COLO668 (cell line): ENCODE data around the gene ESYT2.

Experiments
- DNase-seq: peaks from one replicate; lab custom pipeline; 2025; ENCODE audit not compliant: unreplicated experiment; lab: John Stamatoyannopoulos, UW

ESYT2 gene

GRCh38 chr7:158827411-158828132 is 1.7 kb downstream of the ESYT2 start:
- DNase-seq, result no peak

DNA sequence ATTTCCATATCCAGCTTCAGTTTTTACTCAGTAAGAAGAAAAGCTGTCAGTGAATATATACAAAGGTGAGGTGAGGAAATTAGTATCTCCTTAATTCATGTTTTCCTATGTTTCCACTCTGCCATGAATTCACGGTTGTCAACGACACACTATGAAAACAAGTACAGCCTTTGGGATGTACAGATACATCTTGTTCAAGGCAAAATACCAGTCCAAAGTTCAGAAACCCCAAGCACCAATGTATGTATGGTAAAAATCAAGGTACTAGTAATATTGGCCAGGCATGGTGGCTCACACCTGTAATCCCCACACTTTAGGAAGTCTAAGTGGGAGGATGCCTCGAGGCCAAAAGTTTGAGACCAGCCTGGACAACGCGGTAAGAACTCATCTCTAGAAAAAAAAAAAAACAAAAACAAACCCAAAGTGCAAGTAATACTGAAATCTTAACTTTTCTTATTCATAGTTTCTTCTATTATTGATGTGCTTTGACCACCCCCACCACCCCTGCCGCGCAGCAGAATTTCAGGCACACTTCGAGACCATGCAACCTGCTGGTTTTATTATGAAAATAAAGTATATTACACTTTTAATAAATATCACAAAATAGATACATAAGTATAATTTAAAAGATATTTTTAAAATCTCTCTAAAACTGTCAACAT is 3.5 kb downstream of the ESYT2 start:
- no peak for DNase-seq

DNA sequence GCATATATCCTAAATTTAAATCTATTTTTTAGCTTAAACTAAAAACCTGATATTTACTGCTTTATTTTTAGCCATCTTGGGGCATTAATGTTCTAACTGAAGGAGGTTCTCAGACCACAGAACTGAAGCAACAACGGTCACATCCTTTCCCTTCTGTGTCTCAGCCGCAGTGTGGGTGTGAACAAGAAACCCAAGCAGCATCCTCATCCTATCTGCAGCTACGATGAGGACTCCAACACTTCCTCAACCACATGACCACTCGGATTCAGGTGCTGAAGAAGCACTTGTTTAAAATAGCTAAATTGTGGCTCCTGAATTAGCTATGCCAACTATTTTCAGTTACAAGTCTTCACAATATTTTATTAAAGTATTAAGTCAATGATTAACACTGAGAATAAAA is 5.3 kb downstream of the ESYT2 start:
- DNase-seq, result no peak

GRCh38 chr7:158821171-158822031 is 7.9 kb downstream of the ESYT2 start:
- DNase-seq, result no peak

GRCh38 chr7:158820656-158821055 is 8.7 kb downstream of the ESYT2 start:
- no peak for DNase-seq

DNA sequence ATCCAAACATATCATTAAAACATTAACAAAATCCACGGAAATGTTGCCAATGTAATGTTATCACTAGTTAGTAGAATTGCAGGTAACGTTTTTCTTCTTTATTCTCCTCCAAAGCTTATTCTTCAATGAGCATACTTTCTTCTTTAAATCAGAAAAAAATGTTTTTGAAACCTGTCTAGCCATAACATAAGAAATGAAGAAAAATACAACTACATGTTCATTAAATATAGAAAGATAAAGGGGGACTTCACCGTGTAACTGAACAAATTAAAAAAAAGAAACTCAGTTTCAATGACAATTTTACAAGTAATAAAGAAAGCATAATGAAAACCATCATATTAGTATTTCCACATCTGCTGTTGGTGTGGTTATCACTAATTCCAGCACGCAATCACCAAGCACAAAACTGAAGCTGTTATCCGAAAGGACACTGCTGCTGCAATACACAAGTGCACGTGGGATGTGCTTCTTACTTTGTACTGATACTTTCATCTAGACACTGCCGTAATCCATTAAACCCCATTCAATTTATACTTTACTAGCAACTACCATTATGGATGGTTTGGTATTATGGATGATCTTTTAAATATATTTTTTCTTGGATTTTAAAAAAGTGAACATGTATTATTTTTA is 9.6 kb downstream of the ESYT2 start:
- DNase-seq, result no peak

- DNase-seq, result peak; percentile 58
Measured at GRCh38 chr7:158818325-158819213, 10.7 kb downstream of the ESYT2 start.

DNA sequence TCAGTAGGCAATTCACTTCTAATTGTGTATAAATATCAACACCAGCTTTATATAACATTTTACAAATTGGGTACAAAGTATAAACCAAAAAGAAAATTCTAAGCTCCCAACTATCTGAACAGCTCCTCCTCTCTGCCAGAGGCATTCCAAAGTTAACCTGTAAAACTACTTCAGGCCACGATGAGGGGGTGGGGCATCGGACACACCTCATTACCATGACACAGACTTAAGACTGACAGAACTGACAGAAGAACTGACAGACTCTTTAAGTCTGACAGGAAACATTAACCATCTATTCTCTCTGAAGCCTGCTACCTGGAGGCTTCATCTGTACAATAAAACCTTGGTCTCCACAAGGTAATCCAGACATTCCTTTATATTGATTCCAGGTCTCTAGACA is 12.3 kb downstream of the ESYT2 start:
- no peak for DNase-seq

DNA sequence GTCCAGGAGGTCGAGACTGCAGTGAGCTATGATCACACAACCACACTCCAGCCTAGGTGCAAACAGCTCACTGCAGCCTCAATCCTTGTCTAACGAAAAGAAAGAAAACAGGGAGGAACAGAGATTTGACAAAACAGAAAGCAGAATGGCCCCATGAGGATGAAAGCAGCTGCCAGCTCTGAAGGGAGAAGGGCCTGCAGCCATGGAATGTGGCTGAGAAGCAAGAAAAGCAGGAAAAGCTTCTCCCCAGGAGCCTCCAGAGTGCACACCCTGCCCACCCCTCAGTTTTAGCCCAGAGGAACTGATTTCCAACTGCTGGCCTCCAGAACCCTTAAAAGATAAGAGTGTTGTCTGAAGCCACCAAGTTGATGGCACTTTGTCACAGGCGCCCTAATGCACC is 13.0 kb downstream of the ESYT2 start:
- DNase-seq, result no peak

GRCh38 chr7:158815800-158816128 is 13.5 kb downstream of the ESYT2 start:
- no peak for DNase-seq

DNA sequence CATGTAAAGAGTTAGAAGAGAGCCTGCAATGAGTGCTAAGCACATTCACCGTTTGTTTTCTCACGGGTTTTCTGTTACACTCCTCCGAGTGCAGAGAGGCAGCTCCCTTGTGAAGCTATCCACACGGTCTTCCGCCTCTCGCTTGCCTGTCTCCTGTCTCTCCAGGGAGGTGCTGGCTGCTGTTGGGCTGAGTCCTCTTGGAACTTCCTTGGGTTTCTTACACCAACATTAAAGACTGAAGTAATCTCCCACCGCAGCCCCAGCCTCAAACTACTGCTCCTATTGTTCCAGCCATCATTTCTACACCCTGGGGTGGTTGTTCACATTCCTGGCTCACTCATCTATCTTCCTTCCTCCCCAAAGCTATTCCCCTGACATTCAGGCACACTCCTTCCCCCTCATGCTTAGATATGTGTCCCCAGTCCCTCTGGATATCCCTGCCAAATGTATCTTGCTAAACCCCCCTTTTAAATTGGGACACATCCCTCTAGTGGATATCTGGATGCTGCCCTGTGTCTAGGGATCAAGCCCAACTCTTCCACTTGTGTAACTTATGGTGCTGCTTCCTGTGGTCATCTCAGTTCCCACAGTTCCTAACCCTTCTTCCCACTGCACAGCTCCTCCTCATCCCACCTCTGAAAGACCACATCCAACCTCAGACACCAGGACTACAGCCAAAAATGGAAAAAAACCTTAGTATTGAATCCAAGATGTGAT is 14.1 kb downstream of the ESYT2 start:
- DNase-seq, result peak; percentile 14

DNA sequence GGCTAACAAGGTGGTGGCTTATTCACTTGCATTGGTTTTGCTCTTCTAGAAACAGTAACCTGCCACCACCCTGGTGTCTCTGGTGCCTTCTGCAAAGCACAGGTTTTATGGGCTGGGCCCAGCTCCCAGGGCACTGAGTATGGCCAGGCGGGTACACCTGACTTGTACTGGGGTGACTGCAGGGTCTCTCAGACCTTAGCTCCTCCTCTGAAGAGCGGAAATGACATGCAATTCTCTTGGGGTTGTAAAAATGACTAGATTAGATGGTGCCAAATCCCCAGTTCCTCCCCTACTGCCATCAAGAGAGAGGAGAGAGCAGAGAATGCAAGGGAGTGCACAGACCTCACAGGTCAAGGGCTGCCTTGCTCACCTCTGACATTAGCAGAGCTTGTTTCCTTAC is 14.7 kb downstream of the ESYT2 start:
- DNase-seq, result no peak

- no peak for DNase-seq
Measured at GRCh38 chr7:158812684-158813083, 16.6 kb downstream of the ESYT2 start.

GRCh38 chr7:158811894-158812293 is 17.4 kb downstream of the ESYT2 start:
- no peak for DNase-seq

DNA sequence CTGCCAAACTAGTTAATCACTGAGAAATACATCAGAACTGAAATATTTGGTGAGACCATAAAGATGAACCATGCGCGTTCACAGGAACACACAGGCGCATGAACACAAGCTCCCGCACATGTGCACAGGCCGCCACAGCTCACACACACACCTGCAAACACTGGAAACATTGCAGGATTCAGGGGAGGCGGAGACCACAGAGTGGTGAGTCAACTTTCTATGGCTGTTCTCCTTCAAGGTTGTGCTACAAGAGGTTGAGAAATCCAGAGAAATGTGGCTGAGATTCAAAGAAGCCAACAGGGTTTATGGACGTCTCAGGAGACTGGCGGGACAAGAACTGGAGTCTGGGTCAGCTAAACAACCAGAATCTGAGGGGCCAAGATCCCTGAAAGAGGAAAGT is 17.8 kb downstream of the ESYT2 start:
- no peak for DNase-seq

DNA sequence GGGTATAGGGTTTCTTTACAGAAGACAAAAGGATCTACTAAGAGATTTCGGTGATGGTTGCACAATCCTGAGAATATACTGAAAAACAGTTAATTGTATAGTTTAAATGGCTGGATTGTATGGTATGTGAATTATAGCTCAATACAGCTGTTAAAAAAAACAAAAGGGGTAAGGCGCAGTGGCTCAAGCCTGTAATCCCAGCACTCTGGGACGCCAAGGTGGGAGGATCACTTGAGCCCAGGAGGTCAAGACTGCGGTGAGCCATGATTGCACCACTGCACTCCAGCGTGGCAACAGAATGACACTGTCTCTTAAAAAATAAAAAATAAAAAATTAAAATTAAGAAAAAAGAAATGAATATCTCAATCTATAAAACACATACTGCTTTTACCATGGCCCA is 18.5 kb downstream of the ESYT2 start:
- no peak for DNase-seq

DNA sequence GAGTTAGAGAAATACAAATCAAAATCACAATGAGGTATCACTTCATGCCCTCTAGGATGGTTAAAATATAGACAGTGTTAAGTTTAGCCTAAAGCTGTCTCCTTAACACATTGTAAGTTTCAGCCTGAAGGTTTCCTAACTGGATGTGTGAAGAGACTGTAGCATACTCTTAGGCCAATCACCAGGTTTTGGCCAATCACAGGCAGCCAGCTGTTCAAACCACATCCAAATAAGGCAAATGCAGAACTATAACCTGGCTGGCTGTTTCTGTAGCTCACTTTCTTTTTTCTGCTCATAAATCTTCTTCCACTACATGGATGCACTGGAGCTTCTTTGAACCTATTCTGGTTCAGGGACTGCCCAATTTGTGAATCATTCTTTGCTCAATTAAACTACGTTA is 19.7 kb downstream of the ESYT2 start:
- DNase-seq, result no peak

DNA sequence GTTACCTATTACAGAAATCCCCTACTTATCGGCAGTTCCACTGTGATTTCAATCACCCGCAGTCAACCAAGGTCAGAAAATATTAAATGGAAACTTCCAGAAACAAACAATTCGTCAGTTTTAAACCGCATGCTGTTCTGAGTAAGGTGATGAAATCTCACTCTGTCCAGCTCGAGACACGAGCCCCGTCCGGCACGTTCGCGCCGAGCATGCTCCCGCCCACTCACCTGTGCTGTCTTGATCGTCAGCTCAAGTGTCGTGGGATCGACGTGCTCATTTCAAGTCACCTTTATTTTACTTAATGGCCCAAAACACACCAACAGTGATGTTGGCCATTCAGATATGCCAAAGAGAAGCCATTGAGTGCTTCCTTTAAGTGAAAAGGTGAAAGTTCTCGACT is 21.2 kb downstream of the ESYT2 start:
- DNase-seq, result no peak

DNA sequence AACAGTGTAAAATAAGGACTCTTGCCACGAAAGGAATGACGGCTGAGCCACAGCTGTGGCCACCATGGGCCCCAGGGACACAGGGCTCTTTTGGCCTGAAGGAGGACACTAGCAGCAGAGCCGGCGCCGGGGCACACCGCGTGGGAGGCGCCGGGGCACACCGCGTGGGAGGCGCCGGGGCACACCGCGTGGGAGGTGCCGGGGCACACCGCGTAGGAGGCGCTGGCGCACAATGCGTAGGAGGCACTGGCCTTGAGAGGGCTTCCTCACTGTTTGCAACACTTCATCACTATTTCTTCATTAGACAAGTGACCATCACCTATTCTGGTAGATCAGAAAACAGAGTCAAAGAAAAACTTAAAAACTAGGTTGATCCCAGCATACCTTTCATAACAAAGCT is 23.4 kb downstream of the ESYT2 start:
- DNase-seq, result no peak

GRCh38 chr7:158805414-158805813 is 23.9 kb downstream of the ESYT2 start:
- DNase-seq, result no peak
